HepG2 (cell line): ENCODE results near the gene YY1. TPM values are rescaled to one million over a fixed set of nuclear protein-coding genes. Genes with fewer than 3 reads are reported as not detected.
A peak's percentile ranks its signal among the peaks of the same experiment; 100 is the strongest.

Experiments
- HMGXB4 ChIP-seq, 2 experiments: sonication (generic) in 1 of 2; formaldehyde crosslinking in 1 of 2; IDR thresholded peaks; 2 replicates each; pipeline versions ENCODE4 v1.4.0 to v1.6.1; 2018 to 2020; ENCODE audit warnings: missing genetic modification reagents in 2 of 2, borderline replicate concordance in 1 of 2, low read depth in 1 of 2, mild to moderate bottlenecking in 1 of 2, missing biosample characterization in 1 of 2
- RXRA ChIP-seq: sonication (generic); formaldehyde crosslinking; IDR thresholded peaks from 2 replicates; pipeline ENCODE4 v1.5.1; 2020; ENCODE audit warnings: missing genetic modification reagents
- TOE1 ChIP-seq: sonication (generic); formaldehyde crosslinking; IDR thresholded peaks from 2 replicates; pipeline ENCODE4 v1.4.0; 2020; ENCODE audit warnings: mild to moderate bottlenecking, missing genetic modification reagents
- USF2 ChIP-seq, 2 experiments: sonication (generic) in 1 of 2; formaldehyde crosslinking in 1 of 2; IDR thresholded peaks; 2 replicates each; pipeline versions ENCODE4 v1.5.1 to v1.6.1; 2011 to 2020; ENCODE audit warnings: borderline replicate concordance in 1 of 2, low read depth in 1 of 2, low read length in 1 of 2, mild to moderate bottlenecking in 1 of 2, missing genetic modification reagents in 1 of 2, moderate library complexity in 1 of 2
- ZMAT5 ChIP-seq: sonication (generic); formaldehyde crosslinking; IDR thresholded peaks from 2 replicates; pipeline ENCODE4 v1.5.0; 2020; ENCODE audit warnings: mild to moderate bottlenecking, low read depth, missing genetic modification reagents, borderline replicate concordance
- ZNF143 ChIP-seq: sonication (generic); formaldehyde crosslinking; IDR thresholded peaks from 2 replicates; pipeline ENCODE4 v1.4.0; 2020; ENCODE audit warnings: missing genetic modification reagents
- ZNF253 ChIP-seq: sonication (generic); formaldehyde crosslinking; IDR thresholded peaks from 2 replicates; pipeline ENCODE4 v1.8.0; 2022; ENCODE audit warnings: mild to moderate bottlenecking, missing genetic modification reagents, borderline replicate concordance
- ZNF318 ChIP-seq: sonication (generic); formaldehyde crosslinking; IDR thresholded peaks from 2 replicates; pipeline ENCODE4 v1.4.0; 2020; ENCODE audit warnings: mild to moderate bottlenecking, missing genetic modification reagents
- ZNF33A ChIP-seq: sonication (generic); formaldehyde crosslinking; IDR thresholded peaks from 2 replicates; pipeline ENCODE4 v1.5.1; 2020; ENCODE audit warnings: missing genetic modification reagents, mild to moderate bottlenecking, moderate library complexity, borderline replicate concordance
- ZNF574 ChIP-seq: sonication (generic); formaldehyde crosslinking; IDR thresholded peaks from 2 replicates; pipeline ENCODE4 v1.4.0; 2020; ENCODE audit warnings: missing genetic modification reagents
- polyA plus RNA-seq, 8 experiments: library from polyadenylated mRNA; depleted of rRNA in 3 of 8; stranded (reverse) in 7 of 8; unstranded in 1 of 8; fragments of >200 nt; fragmentation: Illumina TruSeq in 4 of 8; extraction: Trizol in 4 of 8; gene quantifications; 2 replicates each; pipeline versions ENCODE4 v1.2.1 to v1.2.3, GENCODE V29; 2011 to 2016; ENCODE audit warnings: low read depth in 4 of 8, missing spikeins in 1 of 8, mixed read lengths in 1 of 8; ENCODE audit not compliant: insufficient read depth in 1 of 8
- total RNA-seq, 5 experiments: library from RNA; depleted of rRNA; stranded (reverse); fragments of >200 nt; fragmentation: Illumina TruSeq; extraction: Trizol; gene quantifications; 2 replicates each; pipeline ENCODE4 v1.2.3, GENCODE V29; 2016; ENCODE audit warnings: low read depth in 1 of 5

The YY1 gene
- total and polyA plus RNA-seq, 2 of the 13 experiments (the other 11 are each of a cell fraction or from before 2014, with no cell fraction given), result 29.4 to 68.1 TPM

- no peak for TF ChIP-seq ZNF318 (CRISPR knock-in tag)
- TF ChIP-seq ZNF33A (CRISPR knock-in tag), result no peak
- TF ChIP-seq ZNF574 (CRISPR knock-in tag), result peak; percentile 24; the same call in 1 of the 2 replicates
- no peak for TF ChIP-seq ZMAT5 (CRISPR knock-in tag)
- TF ChIP-seq HMGXB4 (CRISPR knock-in tag; IDR thresholded peaks at IDR 0.05; ENCODE audit: borderline replicate concordance in 1 of 2, low read depth in 1 of 2), result peak; percentile 79 to 80
- peak; percentile 39; the same call in 1 of the 2 replicates for TF ChIP-seq RXRA (CRISPR knock-in tag)
- no peak for TF ChIP-seq TOE1 (CRISPR knock-in tag)
- TF ChIP-seq ZNF253 (CRISPR knock-in tag), result no peak
- TF ChIP-seq ZNF143 (CRISPR knock-in tag), result peak; percentile 62
- no peak for TF ChIP-seq USF2 (IDR thresholded peaks at IDR 0.05; ENCODE audit: low read depth, low read length)
- TF ChIP-seq USF2 (CRISPR knock-in tag; IDR thresholded peaks at IDR 0.05; ENCODE audit: borderline replicate concordance), result no peak
Measured at GRCh38 chr14:100317912-100318808, 79.2 kb downstream of the YY1 start (continued).
